K562 treated with DMSO at 1 percent for 12 hours (cell line): Measurements from ENCODE around the gene PDE2A. TPM values are rescaled to one million over a fixed set of nuclear protein-coding genes. Genes with fewer than 3 reads are reported as not detected.

Source experiments
- total RNA-seq: library from RNA; unstranded; fragments of 300-600 nt; gene quantifications from 2 replicates; pipeline ENCODE4 v1.2.3, GENCODE V29; 2022; ENCODE audit not compliant: insufficient read depth

Gene PDE2A
- not detected in 2 replicates for total RNA-seq

GRCh38 chr11:72673943-72674828 is at the start of gene PDE2A:
Gene PDE2A, minus strand, starts transcription at chr11:72674422. Its CDS starts 215 bp downstream, at chr11:72674207.

Other genes starting within 250 kb of the PDE2A start
- 7.2 and 15.9 TPM in 2 replicates for gene CLPB, start 239.9 kb downstream of the PDE2A start, total RNA-seq
- gene ARAP1, start 78.0 kb upstream of the PDE2A start, total RNA-seq = 61.5 and 81.3 TPM in 2 replicates
- gene STARD10, start 119.6 kb upstream of the PDE2A start, total RNA-seq = 119 and 138 TPM in 2 replicates
- 12.9 and 27.2 TPM in 2 replicates for gene ATG16L2, start 140.0 kb upstream of the PDE2A start, total RNA-seq